Inferior parietal cortex (tissue), 1 donor: ENCODE measurements around the gene GABBR1.

Experiments used
- DNase-seq: peaks from one replicate; pipeline ENCODE4 v3.0.0-alpha.2; 2016; ENCODE audit errors: extremely low spot score

Gene GABBR1

GRCh38 chr6:29566856-29567255, 66.1 kb downstream of the GABBR1 start:
- DNase-seq = no peak

GRCh38 chr6:29564875-29565274, 68.1 kb downstream of the GABBR1 start:
- no peak for DNase-seq

GRCh38 chr6:29563435-29563965, 69.5 kb downstream of the GABBR1 start:
- DNase-seq = no peak

- DNase-seq = no peak
These were observed 71.3 kb downstream of the GABBR1 start for GRCh38 chr6:29561606-29562181.

- DNase-seq = no peak
These were observed 71.9 kb downstream of the GABBR1 start for GRCh38 chr6:29561091-29561490.

- no peak for DNase-seq
These were observed 73.3 kb downstream of the GABBR1 start, which contains the start of gene UBD for GRCh38 chr6:29559524-29560287. UBD (minus strand) TSS chr6:29559732; CDS start chr6:29559701, 31 bp downstream.

- no peak for DNase-seq
These were observed 74.4 kb downstream of the GABBR1 start for GRCh38 chr6:29558439-29559079.

- no peak for DNase-seq
These were observed 75.7 kb downstream of the GABBR1 start for GRCh38 chr6:29557320-29557719.

- DNase-seq = no peak
These were observed 78.2 kb downstream of the GABBR1 start for GRCh38 chr6:29554764-29555163.

- peak; percentile 2 for DNase-seq
These were observed 79.5 kb downstream of the GABBR1 start for GRCh38 chr6:29553268-29554057.

GRCh38 chr6:29552512-29553051, 80.4 kb downstream of the GABBR1 start:
- DNase-seq = peak; percentile 65

GRCh38 chr6:29547573-29547972, 85.4 kb downstream of the GABBR1 start:
- DNase-seq = no peak

GRCh38 chr6:29537714-29538403, 95.1 kb downstream of the GABBR1 start:
- no peak for DNase-seq

GRCh38 chr6:29532320-29532951, 100.5 kb downstream of the GABBR1 start:
- no peak for DNase-seq

GRCh38 chr6:29531668-29532067, 101.3 kb downstream of the GABBR1 start:
- DNase-seq = no peak

GRCh38 chr6:29530671-29531310, 102.2 kb downstream of the GABBR1 start:
- DNase-seq = no peak

GRCh38 chr6:29529956-29530355, 103.0 kb downstream of the GABBR1 start:
- DNase-seq = no peak

GRCh38 chr6:29528988-29529560, 103.9 kb downstream of the GABBR1 start:
- no peak for DNase-seq

- no peak for DNase-seq
These were observed 104.6 kb downstream of the GABBR1 start for GRCh38 chr6:29528300-29528931.
